ENCODE measurements around the gene COX4I1. TPM values are rescaled to one million over a fixed set of nuclear protein-coding genes. Genes with fewer than 3 reads are reported as not detected.
A peak's percentile ranks its signal among the peaks of the same experiment; 100 is the strongest.

COX4I1 gene
- total RNA-seq, 1 experiment from 2014 or later, result 673 TPM

DNA sequence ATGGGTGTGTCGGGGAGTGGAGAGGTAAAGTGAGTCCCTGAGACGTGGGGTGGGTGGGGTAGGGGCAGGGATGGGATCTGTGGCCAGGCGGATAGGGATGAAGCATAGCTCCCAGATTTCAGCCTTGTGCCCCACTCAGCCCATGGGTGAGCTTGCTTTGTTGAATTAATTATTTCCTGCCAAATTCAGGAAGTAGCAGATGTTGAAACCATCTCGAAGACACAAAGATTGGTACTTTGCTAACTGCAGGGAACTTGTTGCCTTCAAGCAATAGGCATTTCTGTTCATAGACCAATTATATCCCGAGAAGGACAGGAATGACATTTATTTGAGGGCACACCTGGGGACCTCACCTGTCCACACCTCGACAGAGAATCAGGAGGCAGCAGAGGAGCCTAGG, 37.6 kb upstream of the COX4I1 start:
- DNase-seq, result no peak
- Histone ChIP-seq H3K36me3 (no peaks in the 10 kb centered on the region), H3K4me3 (no peak overlapping the region), H3K9me3 (no peaks in the 10 kb centered on the region), H3K27me3 (no peaks in the 10 kb centered on the region)

DNA sequence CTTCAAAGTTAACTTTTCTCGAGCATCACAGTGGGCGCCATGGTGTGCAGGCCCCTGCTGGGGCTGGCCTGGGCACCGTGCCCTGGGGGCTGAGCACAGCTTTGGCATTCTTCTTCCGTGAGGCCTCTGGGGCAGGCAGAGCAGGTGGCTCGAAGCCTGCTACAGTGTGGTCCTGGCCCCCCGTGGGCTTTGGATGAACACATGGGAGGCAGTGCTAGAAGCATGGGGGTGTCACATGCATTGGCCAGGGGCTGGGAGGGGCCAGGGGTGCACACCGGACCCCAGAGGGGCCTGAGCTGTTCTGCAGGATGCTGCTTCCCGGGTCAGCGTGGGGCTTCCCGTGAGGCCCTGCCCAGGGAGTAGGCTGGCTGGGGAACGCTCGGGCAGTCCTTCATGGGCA, 36.5 kb upstream of the COX4I1 start:
- no peak for DNase-seq

DNA sequence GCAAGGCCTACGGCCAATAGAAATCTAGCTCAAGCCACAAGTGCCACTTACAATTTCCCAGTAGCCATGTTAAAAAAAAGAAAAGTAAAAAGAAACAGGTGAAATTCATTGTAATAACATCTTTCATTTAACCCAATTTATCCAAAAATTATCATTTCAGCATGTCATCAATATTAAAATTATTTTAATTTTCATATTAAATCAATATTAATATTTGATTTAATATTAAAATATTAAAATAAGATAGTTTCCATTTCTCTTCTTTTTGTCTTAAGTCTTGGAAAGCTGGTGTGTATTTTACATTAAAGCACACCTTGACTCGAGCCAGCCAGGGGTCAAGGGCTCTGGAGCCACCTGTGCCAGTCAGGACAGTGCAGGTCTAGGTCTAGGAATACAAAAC, 35.9 kb upstream of the COX4I1 start:
- H3K36me3 ChIP-seq, result no peaks in the 10 kb centered on the region
- no peaks in the 10 kb centered on the region for H3K27me3 ChIP-seq
- no peak overlapping the region for H3K4me3 ChIP-seq
- no peak for DNase-seq
- H3K9me3 ChIP-seq, result no peaks in the 10 kb centered on the region

More for the DNA sequence above, 36.5 kb upstream of the COX4I1 start:
- Histone ChIP-seq H3K27me3 (no peaks in the 10 kb centered on the region), H3K4me3 (no peak overlapping the region), H3K9me3 (no peaks in the 10 kb centered on the region), H3K36me3 (no peaks in the 10 kb centered on the region)

DNA sequence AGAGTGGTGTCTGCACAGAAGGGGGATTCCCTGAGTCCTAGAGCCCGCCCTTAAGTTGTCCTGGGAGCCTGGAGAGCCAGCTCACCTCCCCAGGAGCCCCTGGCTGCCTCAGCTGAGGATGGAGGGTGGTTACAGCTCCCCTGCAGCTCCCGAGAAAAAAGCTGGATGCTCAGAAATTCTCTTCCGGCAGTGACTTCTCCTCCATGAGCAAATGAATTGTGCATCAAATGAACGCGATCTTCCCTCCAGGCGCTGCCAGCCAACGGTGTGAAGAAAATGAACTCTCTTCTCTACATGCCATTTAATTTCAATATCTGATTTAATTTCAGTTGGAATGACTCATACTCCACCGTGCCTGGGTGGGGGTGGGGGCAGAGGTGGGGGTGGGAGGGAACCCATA, 34.3 kb upstream of the COX4I1 start:
- no peaks in the 10 kb centered on the region for H3K9me3 ChIP-seq
- DNase-seq, result no peak
- no peaks in the 10 kb centered on the region for H3K36me3 ChIP-seq
- no peak overlapping the region for H3K4me3 ChIP-seq
- no peaks in the 10 kb centered on the region for H3K27me3 ChIP-seq

DNA sequence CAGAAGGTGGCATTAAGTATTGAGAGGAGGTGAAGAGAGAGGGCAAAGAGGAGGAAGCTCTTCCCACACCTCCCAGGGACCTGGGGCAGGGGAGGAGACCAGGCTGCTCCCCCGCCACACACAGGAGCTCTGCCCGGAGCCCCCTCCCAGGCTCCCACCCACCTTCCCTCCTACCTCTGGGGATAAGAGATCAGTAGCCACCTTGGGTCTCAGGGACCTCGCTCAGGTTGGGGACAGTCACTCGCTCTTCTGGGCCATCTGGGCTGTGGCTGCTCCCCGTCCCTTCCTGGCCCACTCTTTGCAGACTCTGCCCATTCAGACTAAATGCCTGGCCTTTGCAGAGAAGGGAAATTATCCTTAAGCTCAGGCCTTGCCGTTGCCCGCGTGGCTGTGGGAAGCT, 33.7 kb upstream of the COX4I1 start:
- Histone ChIP-seq H3K9me3 (no peaks in the 10 kb centered on the region), H3K36me3 (no peaks in the 10 kb centered on the region; the same call in 1 of the 2 replicates), H3K4me3 (no peak overlapping the region), H3K27me3 (no peaks in the 10 kb centered on the region)
- DNase-seq, result no peak

DNA sequence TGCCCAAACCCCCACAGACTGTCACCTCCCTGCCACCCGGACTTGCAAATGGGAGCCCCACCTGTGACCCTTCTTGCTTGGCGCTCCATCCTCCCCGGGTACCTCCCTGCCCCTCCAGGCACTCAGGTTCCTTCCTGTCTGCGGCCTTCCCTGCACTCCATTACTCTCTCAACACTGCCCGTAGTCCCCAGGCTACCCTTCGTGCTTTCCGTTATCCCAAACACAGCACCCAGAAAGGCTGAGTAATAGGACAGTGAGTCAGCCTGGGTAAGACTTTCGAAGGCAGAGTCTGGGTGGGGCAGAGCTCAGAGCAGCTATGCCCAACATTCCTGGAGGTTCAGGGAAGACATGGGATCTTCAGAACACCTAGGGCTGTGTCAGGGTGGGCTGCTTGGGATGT, 32.0 kb upstream of the COX4I1 start:
- Histone ChIP-seq H3K36me3 (no peaks in the 10 kb centered on the region; the same call in 1 of the 2 replicates), H3K27me3 (no peaks in the 10 kb centered on the region), H3K4me3 (no peak overlapping the region), H3K9me3 (no peaks in the 10 kb centered on the region)
- DNase-seq, result peak; percentile 80

DNA sequence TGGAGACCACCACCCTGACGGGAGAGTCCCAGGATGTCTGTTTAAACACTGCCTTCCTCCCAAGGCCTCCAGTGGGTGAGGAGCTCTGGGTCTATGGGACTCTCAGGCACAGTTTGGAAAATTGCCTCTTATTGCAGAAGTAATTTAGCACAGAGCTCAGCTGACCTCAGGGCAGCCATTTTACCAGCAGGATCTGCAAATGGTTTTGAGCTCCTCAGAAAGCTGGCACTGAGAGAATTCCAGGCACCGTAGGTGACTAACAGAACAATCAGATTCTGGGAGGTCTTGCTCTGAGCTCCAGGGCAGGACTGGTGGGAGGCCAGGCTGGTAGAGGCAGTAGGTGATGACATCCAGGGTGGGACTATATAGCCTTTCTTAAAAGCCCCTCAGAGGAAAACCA, 31.3 kb upstream of the COX4I1 start:
- Histone ChIP-seq H3K9me3 (no peaks in the 10 kb centered on the region), H3K27me3 (no peaks in the 10 kb centered on the region), H3K36me3 (no peaks in the 10 kb centered on the region; the same call in 1 of the 2 replicates), H3K4me3 (no peak overlapping the region)
- no peak for DNase-seq

DNA sequence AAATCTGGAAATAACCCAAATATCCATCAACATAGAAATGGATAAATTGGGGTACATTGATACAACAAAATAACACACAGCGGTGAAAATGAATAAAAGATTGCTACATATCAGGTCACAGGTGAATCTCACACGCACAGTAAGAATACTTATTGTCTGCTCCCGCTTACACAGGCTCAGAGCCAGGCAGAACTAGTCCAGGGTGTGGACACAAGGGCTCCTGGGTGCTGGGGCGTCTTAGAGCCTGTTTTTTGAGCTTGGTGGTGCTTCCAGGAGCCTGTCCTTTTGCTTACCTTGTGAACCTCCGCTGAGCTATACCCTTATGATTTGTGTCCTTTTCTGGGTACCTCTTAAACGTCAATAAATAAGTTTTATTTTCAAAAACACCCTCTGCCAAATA, 28.8 kb upstream of the COX4I1 start:
- H3K4me3 ChIP-seq, result no peak overlapping the region
- no peaks in the 10 kb centered on the region; the same call in 1 of the 2 replicates for H3K36me3 ChIP-seq
- H3K9me3 ChIP-seq, result no peaks in the 10 kb centered on the region
- no peaks in the 10 kb centered on the region for H3K27me3 ChIP-seq
- no peak for DNase-seq

DNA sequence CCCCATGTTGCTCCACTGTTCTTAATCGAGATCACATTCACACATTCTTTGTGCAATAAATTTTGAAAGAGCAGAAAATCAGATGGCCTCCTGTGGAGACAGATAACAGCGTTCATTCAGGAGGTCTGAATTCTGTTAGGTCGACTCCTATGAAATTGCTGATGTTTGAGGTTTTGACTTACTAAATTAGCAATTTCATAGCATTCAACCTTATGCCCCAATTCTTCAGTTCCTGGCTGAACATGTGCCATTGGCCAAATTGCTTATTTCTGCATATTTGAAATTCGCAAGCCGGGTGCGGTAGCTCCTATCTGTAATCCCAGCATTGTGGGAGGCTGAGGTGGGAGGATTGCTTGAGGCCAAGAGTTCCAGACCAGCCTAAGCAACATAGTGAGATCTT, 26.5 kb upstream of the COX4I1 start:
- Histone ChIP-seq H3K36me3 (no peaks in the 10 kb centered on the region; the same call in 1 of the 2 replicates), H3K9me3 (no peaks in the 10 kb centered on the region), H3K4me3 (no peak overlapping the region), H3K27me3 (no peaks in the 10 kb centered on the region)
- DNase-seq, result no peak

DNA sequence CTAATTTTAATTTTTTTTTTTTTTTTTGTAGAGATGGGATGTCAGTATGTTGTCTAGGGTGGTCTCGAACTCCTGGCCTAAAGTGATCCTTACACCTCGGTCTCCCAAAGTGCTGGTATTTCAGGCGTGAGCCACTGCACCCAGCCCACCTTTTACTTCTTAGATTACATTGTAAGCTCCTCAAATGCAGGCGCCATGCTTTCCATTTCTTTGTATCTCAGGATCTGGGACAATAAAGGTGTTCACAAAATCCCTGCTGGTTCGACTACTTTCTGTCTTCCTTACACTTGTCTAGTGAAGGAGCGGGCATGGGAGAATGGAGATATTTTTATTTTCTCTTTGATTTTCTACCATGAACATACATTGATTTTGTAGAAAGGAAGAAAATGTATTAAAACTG, 25.4 kb upstream of the COX4I1 start:
- no peaks in the 10 kb centered on the region for H3K9me3 ChIP-seq
- H3K4me3 ChIP-seq, result no peak overlapping the region
- H3K27me3 ChIP-seq, result no peaks in the 10 kb centered on the region
- DNase-seq, result no peak
- H3K36me3 ChIP-seq, result no peaks in the 10 kb centered on the region; the same call in 1 of the 2 replicates

DNA sequence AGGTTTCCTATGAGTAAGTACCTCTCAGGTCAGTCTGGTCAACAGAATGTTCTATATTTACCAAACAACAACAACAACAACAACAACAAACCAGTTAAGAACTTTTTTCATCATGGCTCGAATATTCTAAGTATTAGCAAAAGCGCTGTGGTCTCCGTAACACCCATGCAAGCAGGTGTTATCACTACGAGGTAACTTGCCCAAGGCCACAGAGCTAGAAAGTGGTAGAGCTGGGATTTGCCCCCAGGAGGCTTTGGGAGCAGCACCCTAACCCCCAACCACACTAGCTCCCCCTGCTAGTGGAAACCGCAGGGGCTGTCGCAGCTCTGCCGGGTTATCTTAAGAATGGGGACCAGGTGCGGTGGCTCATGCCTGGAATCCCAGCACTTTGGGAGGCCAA, 24.7 kb upstream of the COX4I1 start:
- no peaks in the 10 kb centered on the region for H3K27me3 ChIP-seq
- H3K36me3 ChIP-seq, result no peaks in the 10 kb centered on the region; the same call in 1 of the 2 replicates
- DNase-seq, result no peak
- H3K4me3 ChIP-seq, result no peak overlapping the region
- no peaks in the 10 kb centered on the region for H3K9me3 ChIP-seq

DNA sequence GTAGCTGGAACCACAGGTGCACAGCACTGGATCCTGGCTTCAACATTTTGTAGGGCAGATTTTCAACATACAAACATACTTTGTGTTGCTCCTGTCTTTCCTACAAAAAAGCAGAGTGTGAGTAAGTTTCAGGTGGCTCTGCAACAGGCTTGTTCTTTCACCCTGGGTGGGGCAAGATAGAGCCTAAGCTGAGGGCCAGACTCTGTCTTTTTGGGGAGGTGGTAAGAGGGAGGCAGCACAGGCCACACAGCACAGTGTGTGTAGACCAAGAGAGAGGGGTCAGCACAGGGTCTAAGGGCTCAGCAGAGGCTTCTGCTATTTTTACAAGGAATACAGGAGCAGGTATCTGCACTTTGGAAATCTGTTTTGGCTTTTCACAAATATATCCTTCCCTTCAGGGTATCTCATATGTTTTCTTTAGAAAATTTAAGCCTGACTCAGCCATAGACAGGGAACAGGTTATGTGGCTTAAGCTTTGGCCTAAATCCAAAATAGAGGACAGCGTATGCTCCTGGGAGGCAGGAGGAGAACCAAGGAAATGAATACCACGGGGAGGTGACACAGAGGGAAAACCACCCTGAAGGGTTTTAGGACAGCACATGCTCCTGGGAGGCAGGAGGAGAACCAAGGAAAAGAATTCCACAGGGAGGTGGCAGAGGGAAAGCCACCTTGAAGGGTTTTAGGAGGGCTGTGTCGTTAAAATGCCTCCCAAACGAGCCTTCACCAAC, 21.7 kb upstream of the COX4I1 start:
- Histone ChIP-seq H3K36me3 (no peaks in the 10 kb centered on the region; the same call in 1 of the 2 replicates), H3K4me3 (no peak overlapping the region)
- DNase-seq, result no peak

DNA sequence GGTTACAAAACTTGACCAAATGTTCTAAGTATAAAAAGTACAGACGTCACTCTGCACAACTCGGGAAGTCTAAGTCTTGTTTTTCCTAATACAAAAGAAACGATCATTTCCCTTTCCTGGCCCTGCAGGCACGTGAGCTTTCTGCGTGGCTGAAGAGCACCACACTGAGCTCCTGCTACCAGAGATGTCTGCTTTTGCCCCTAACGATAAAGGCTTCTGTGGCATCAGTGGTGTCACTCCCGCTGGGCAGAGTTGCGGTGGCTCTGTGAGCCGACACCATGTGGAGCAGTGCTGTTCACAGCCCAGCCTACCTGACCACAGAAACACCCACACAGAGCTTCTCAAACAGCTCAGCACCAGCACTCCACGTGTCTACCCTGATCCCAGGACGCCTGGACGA, 20.6 kb upstream of the COX4I1 start:
- H3K36me3 ChIP-seq, result no peaks in the 10 kb centered on the region; the same call in 1 of the 2 replicates
- no peak overlapping the region for H3K4me3 ChIP-seq
- no peaks in the 10 kb centered on the region for H3K27me3 ChIP-seq
- DNase-seq, result no peak
- no peaks in the 10 kb centered on the region for H3K9me3 ChIP-seq

More for the DNA sequence above, 21.7 kb upstream of the COX4I1 start:
- no peaks in the 10 kb centered on the region for H3K27me3 ChIP-seq
- no peaks in the 10 kb centered on the region for H3K9me3 ChIP-seq

DNA sequence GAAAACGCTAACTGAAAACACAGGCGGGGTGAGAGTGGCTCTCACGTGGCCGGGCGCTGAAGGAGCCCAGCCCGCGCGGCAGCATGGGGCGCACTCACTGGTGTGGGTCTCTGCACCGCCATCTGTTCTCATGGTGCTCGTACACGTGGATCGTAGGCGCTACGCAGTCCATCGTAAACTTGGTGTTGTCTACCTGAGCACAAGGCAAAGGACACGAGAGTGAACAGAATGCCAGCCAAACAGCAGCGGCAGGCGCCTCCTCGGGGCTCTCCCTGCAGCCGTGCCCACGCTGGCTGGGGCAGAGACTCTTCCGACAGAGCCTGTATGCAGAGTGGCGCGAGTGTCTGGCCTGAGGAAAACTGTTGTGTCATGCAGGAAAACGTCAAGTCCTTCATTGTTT, 19.2 kb upstream of the COX4I1 start:
- H3K4me3 ChIP-seq, result no peak overlapping the region
- DNase-seq, result no peak
- no peaks in the 10 kb centered on the region; the same call in 1 of the 2 replicates for H3K36me3 ChIP-seq
- H3K27me3 ChIP-seq, result no peaks in the 10 kb centered on the region
- no peaks in the 10 kb centered on the region for H3K9me3 ChIP-seq

DNA sequence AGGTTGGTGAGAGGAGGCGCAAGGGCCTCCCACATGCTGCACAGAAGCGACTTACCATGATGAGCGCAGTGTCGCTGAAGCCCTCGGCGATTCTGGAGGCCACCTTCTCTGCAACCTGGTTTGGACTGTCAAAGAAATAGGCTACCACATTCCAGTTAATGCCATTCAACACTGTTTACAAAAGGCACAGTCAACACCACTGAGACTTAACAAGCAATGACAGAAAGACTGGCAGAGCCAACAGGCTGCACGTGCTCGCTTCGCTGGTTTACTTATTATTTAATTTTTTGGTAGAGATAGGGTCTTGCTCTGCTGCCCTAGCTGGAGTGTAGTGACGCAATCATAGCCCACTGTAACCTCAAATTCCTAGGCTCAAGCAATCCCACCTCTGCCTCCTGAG, 18.3 kb upstream of the COX4I1 start:
- Histone ChIP-seq H3K36me3 (no peaks in the 10 kb centered on the region; the same call in 1 of the 2 replicates), H3K9me3 (no peaks in the 10 kb centered on the region), H3K4me3 (no peak overlapping the region), H3K27me3 (no peaks in the 10 kb centered on the region)
- DNase-seq, result no peak

DNA sequence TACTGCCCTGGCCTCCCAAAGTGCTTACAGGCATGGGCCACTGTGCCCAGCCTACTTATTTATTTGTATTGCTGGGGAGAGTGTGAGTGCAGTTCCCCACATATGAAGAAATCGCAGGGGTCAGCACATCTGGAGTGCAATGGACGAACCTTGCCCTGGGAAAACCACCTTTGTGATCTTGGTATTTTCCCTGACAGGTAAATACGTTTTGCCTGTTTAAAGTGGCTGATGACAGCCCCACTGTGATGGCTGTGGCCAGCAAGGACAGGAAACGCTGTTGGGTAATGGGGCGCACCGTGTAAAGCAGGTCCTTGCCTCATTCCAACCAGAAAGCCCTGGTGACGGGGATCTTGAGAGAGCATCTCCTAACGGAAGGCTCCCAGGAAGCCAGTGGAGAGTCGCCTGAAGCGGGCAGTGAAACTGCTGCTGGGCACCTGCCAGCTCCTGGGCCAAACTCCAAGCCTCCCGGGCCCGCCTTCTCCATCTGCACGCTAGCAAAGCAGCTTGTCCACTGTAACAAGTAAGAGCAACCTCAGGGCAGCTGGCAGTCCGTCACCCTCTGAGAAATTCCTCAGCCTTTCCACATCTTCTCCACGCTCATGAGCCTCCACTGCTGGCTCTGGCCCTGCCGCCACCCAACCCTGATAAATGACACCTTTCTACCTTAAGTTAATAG, 17.7 kb upstream of the COX4I1 start:
- H3K4me3 ChIP-seq, result no peak overlapping the region
- peaks cover 3% of the 10 kb centered on the region for H3K36me3 ChIP-seq
- no peaks in the 10 kb centered on the region for H3K9me3 ChIP-seq
- H3K27me3 ChIP-seq, result no peaks in the 10 kb centered on the region
- DNase-seq, result peak; percentile 19

DNA sequence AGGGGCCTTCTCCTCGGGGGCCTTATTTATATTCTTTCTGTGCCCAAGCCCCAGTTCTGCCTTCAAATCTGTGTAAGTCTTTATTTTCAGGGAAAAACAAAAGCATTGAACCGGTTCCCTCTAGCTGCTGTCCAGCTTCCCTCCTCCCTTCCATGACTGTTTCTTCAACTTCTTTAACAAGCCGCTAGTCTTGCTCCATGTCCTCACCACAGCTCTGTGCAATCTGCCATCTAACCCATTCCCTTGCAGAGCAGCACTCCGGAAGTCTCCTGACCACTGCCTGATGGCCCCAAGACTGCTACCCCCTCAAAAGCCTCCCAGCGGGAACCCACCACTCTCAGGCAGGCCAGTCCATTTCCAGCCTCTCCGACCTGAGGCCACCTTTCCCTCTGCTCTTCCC, 17.0 kb upstream of the COX4I1 start:
- no peaks in the 10 kb centered on the region for H3K27me3 ChIP-seq
- no peaks in the 10 kb centered on the region for H3K9me3 ChIP-seq
- peaks cover 3% of the 10 kb centered on the region for H3K36me3 ChIP-seq
- no peak overlapping the region for H3K4me3 ChIP-seq
- DNase-seq, result no peak

DNA sequence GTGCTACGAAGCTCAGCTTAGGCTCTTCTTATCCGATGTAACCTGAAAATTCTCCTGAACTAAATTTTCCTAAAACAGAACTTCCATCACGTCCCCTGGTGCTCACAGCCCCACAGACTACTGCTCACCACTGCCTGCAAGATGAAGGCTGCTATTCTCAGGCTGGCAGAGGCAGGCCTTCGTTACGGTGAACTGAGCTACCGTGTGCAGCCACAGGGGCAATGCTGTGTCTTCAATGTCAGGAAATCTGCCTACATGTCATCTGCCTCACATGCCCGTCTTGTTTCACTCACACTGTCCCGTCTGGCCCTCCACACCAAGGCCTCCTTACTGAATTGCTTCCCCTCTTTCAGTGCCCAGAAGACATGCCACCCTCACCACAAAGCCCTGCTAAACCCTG, 16.1 kb upstream of the COX4I1 start:
- H3K36me3 ChIP-seq, result peaks cover 6% of the 10 kb centered on the region
- no peaks in the 10 kb centered on the region for H3K9me3 ChIP-seq
- H3K4me3 ChIP-seq, result no peak overlapping the region
- DNase-seq, result no peak
- no peaks in the 10 kb centered on the region for H3K27me3 ChIP-seq

All from MG63 (cell line).